Stimulated activated CD4-positive, alpha-beta T cell treated with anti-CD3 and anti-CD28 coated beads, Interleukin-4, amount 100 ng/mL, for 1 hour (primary cell): ENCODE data around the gene METRNL.

Experiments
- DNase-seq: peaks from one replicate; pipeline ENCODE4 v3.0.0-alpha.2; 2020

Gene METRNL

DNA sequence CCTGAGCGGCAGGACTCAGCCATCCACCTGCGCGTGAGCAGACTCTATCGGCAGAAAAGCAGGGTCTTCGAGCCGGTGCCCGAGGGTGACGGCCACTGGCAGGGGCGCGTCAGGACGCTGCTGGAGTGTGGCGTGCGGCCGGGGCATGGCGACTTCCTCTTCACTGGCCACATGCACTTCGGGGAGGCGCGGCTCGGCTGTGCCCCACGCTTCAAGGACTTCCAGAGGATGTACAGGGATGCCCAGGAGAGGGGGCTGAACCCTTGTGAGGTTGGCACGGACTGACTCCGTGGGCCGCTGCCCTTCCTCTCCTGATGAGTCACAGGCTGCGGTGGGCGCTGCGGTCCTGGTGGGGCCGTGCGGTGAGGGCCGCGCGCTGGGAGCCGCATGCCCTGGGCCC lies 14.9 kb downstream of the METRNL start:
- DNase-seq: no peak

DNA sequence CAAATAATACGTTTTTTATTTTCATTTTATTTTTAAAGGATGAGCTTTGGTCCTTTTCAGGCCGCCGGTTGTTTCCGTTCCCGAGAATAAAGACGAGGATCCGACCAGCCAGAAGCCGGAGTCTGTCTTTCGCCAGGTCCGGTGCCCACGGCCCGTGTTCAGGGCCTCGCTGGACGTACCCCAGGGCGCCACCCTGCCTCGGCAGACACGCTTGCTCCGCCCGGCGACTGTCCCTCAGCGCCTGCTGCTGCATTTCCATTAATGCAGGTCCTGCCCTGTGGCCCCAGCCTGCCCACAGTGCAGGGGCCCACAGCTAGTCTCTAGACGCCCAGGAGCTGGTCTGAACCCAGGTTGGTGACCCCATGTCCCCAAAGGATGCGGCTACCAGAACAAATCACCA lies 15.6 kb downstream of the METRNL start:
- DNase-seq: no peak

- no peak for DNase-seq
Measured at GRCh38 chr17:83096401-83097224, 17.2 kb downstream of the METRNL start.

DNA sequence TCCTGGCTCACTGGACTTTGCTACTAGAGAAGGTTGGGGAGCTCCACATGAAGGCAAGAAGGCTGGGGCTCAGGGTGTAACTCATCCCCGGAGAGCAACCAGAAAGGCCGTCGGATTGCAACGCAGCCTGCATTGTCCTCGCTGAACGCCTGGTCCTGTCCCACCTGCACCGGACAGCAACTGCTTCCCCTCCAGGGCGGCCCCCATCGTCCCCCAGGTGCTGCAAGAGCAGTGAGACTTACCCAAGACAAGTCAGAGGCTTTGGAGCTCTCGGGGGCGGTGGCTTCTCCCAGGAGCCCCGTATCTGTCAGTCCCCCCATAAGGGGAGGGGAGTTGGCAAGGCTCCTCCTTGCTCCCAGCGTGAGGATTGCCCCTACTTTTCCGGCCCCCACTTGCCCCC lies 18.4 kb downstream of the METRNL start:
- DNase-seq: no peak

DNA sequence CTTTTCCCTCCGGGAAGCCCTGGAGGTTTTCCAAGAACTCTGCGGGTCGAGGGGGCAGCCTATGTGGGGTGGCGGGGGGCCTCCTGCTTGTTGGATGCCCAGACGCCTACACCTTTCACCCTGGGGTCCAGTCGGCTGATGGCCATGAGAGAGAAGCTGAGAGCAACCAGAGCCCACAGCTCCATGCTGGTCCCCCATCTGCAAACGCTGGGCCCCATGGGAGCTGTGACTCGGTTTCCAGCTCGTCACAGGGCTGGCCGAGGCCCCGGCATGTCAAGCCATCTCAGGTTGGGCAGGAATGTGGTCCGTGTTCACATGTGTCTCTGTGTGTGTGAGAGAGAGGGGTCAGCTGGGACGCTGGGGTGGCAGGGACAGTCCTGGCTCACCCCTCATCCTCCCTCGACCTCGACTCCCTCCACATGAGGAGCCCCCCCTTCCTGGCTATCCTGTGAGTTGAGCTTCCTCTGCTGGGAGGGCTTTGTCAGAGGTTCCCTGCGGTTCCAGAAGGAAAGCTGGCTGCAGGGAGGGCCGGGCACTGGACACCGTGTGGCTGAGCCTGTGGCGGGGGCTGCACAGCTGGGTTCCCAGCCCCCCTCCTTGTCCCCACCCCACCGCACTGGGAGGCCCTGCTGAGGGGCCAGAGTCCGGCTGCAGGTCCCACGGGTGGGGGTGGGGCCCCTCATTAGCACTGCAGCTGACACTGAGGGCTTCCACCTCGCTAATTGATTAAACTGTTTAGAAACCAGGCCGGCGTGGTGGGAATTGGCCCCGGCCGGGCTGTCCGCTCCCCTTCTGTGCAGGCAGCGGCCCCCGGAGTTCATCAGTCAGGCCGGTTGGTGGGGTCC lies 19.1 kb downstream of the METRNL start:
- DNase-seq: no peak

DNA sequence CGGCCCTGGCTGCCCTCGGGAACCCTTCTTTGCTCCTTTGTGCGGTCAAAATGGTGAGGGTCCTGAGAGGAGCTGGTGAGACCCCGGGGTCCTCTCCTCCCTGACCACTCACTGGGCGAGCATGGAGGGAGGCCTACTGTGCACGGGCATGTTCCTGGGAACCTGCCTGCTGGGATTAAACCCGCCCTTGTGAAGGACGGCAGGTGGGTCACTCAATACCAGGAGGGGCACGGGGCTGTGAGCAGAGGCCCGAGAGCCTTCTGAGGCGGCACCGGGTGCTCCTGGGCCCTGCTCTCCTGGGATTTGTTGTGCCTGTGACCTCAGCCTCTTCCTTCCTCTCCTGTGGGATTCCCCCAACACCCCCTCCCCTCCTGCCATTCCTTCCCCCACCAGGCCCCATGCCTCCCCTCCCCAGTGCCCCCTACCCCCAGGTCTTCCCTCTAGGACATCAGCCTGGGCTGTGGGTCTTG lies 19.7 kb downstream of the METRNL start:
- no peak for DNase-seq

DNA sequence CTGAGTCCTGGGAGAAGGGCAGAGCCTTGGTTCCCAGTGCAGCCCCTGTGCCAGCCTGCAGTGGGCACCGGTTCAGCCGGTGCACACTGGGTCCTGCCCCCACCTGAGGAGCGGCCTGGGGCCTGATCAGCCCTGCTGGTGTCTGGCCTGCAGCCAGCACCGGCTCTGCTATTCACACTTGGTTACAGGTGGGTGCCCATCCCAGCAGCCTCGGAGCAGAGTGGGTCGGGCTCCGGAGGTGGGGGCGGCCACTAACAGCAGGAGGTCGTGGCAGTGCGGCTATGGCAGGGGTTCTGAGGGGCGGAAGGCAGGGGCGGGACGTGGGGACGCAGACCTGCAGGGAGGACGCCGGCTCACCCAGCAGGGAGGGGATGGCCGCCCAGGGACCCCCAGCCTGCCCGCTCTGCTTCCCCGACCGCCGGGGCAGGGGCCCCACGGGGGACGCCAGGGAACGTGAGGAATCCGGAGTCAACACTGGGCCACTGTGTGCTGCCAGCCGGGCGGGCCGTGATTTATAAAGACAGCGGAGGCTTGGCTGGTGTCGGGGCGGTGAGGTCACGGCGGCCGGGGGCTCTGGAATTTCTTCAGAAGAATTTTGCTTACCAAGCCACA lies 20.3 kb downstream of the METRNL start:
- DNase-seq: no peak

DNA sequence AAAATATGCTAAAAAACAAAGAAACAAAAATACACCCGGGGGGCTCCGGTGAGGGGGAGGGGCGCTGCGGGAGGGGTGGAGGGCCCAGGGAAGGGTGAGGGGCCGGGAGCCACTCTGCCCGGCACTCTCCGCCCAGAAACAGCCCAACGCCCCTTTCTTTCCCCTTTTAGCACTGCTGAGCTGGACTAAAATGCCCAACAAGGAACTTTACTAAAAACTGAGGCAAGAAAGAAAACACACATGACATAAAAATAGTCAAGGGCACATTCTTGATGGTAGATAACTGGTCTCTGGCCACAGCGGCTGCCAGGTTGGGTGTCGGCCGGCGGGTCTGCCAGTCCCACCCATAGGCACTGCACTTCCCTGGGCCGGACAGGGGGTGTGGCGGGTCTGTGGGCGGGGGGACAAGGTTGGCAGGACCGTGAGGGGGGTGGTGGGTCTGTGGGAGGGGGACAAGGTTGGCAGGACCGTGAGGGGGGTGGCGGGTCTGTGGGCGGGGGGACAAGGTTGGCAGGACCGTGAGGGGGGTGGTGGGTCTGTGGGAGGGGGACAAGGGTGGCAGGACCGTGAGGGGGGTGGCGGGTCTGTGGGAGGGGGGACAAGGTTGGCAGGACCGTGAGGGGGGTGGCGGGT lies 20.9 kb downstream of the METRNL start:
- DNase-seq: no peak

DNA sequence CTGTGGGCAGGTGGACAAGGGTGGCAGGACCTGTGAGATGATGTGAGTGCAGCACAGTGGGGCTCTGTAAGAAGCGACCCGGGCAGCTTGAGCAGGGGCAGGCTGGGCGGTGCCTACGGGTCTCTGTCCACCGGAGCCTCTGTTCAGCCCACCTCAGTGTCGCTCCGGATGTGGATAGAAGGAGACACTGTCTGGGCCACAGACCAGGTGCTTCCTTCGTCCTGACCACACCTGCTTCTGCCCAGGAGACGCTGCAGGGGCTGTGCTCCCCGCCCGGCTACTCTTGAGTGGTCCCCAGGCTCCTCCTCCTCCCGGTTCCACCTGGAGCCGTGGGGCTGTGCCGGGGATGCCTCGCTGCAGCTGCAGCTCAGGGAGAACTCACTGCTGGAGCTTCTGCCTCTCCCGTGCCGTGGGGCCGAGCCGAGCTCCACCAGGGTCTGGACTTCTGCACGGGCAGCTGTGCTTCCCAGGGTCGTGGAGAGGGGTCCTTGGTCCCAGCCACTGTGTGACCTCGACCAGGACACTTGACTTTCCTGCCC lies 21.5 kb downstream of the METRNL start:
- no peak for DNase-seq

DNA sequence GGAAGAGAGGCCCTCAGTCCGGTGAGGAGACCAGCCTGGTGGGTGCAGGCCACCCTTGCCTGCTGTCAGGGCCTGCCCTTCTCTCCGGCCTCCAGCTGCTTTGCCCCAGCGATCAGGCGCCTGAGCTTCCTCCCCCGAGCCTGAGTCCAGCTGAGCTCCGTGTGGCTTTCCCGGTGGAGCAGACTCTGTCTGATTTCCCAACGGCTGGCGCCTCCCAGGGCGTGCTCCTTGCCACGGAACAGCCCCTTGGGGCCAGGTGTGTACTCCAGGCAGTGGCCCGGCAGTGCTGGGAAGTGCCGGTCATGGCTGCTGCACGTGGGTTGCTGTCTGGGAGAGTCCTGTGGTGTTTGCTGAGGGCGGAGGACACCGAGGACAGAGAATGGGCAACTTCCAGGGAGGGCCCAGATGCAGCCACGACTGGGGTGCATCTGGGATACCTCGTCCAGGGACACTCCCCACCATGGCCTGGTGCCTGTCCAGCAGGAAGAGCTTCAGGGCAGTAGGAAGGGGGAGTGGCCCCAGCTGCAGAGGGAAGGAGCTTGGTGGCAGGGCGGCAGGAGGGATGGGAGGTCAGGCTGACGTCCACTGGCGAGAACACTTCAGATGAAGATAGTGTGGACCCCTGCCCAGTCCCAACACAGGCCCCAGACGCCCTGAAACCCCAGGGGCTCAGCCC lies 22.5 kb downstream of the METRNL start:
- no peak for DNase-seq

DNA sequence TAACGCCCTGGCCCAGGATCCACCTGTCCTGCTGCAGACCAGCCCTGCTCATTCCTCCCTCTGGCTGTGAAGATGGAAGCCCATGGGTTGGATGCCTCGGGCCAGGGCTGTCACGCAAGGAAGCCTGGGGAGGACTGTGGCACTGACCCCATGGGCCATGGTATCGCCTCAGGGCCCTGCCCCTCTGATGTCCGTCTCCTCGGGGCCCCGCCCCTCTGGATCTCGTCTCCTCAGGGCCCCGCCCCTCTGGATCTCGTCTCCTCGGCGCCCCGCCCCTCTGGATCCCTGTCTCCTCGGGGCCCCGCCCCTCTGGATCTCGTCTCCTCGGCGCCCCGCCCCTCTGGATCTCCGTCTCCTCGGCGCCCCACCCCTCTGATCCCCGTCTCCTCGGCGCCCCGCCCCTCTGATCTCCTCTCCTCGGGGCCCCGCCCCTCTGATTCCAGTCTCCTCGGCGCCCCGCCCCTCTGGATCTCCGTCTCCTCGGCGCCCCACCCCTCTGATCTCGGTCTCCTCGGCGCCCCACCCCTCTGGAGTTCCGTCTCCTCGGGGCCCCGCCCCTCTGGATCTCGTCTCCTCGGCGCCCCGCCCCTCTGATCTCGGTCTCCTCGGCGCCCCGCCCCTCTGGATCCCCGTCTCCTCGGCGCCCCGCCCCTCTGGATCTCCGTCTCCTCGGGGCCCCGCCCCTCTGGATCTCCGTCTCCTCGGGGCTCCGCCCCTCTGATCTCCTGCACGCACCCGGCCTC lies 24.0 kb downstream of the METRNL start:
- DNase-seq: peak; percentile 50

GRCh38 chr17:83103943-83104311 lies 24.5 kb downstream of the METRNL start:
- no peak for DNase-seq

DNA sequence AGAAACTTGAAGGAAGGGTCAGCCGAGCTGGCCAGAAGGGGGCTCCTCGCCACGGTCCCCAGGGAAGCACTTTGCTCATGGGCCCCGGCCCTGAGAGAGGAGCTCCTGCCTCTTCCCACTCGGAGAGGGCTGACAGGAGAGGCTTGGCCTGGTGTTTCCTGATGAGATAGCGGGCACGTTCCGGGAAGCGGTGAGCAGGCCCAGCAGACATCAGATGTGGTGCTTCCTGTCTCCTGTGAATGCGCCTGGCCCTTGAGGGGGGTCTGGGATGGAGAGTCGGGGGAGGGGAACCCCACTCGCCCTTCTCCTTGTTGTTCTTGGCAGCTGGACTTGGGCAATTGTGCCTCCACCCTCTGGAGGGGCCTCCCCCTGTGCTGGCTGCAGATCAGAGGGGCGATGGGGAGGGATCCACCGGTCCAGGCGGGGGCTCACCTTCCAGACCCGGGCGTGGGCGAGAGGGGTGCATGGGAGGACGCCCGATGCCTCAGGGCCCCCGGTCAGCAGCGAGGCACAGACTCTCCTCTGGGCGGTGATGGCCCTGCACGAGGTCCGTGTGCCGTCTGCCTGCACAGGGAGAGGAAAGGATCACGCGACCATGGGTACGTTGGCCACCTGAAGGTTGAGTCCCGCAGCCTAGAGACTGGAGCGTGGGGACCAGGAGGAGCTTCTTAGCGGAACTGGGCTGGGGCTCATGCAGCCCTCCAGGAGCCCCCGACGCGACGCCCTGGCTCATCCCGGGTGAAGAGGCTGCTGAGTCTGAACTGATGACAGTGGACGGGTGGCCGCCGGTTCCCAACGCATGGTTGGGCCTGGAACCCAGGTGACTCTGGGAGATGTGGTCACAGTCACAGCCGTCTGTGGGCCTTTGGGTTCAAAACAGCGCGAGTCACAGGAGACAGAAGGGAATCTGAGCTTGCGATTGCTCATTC lies 25.4 kb downstream of the METRNL start:
- DNase-seq: no peak

GRCh38 chr17:83105512-83105911 lies 26.1 kb downstream of the METRNL start:
- no peak for DNase-seq

DNA sequence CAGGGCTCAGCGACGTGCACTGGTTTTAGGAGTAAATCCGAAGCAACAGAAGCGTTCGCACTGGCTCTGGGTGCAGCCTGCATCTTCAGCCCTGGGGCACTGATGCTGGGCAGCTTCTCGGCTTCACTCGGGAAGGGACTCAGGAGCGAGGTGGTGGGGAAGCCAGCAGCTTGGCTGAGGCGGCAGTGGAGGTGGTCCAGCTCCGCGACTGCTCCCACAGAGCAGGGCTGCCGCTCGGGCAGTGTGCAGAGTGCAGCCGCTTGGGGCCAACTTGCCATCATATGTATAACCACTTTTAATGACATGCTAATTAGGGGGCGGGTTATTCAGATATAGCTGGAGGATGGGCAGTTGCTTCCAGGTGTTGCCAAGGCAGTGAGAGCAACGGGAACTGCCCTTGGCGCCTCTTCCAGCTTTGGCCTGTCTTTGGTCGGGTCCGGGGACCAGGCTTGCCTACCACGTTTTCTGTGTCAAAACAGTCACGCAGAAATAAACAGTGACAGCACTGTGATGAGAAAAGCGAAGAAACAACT lies 26.7 kb downstream of the METRNL start:
- DNase-seq: no peak

DNA sequence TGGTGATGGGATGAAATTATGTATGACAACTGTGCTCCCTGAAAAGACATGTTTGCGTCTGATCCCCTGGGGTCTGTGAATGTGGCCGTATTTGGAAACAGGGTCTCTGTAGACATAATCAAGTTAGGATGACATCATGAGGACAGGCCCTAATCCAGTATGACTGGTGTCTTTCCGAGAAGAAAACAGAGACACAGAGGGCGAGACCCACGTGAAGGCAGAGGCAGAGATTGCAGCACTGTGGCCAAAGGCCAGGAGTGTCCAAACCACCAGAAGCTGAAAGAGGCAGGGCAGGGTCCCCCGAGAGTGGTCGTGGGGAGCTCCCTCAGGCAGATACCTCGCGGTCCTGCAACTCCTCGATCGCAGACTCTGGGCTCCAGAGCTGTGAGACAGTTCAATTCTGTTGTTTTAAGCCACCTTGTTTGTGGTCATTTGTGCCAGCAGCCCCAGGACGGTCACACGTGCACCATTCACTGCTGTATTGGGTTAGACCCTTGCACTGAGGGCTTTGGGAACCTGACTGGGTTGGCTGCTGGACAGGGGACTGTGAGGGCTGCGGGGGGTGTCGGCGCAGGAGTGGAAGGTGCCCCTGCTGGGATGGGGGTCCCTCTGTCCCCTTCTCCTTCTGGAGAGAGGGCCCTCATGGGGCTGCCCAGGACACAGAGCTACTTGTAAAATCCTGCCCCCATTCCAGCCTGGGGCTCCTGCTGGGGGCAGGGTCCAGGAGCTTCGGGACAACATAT lies 27.7 kb downstream of the METRNL start:
- no peak for DNase-seq

DNA sequence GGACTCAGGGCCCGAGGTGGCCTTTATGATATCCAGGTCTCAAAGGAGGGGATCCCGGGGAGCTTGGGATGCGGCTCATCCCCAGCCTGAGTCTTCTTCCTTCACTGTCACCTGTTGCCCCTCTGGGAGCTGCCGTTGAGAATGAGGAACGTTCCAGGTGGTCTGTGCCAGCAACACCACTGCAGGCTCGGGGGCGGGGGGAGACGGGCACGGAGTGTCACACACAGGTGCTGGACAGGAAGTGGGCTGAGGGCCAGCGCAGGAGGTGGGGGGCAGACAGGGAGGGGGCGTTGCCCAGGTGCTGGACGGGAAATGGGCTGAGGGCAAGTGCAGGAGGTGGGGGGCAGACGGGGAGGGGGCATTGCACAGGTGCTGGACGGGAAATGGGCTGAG lies 28.2 kb downstream of the METRNL start:
- DNase-seq: no peak

DNA sequence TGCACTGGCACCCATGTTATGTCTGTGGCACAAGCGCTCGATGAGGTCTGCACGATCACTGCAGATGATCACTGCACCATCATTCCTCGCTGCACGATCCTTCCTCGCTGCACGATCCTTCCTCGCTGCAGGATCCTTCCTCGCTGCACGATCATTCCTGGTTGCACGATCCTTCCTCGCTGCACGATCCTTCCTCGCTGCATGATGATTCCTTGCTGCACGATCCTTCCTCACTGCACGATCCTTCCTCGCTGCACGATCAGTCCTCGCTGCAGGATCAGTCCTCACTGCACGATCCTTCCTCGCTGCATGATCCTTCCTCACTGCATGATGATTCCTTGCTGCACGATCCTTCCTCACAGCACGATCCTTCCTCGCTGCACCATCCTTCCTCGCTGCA lies 29.3 kb downstream of the METRNL start:
- DNase-seq: no peak

- no peak for DNase-seq
Measured at GRCh38 chr17:83109386-83109785, 30.0 kb downstream of the METRNL start.
